BE2C (cell line): ENCODE data around the gene COL25A1.
A peak's percentile ranks its signal among the peaks of the same experiment; 100 is the strongest.

ENCODE experiments used
- DNase-seq: peaks from one replicate; pipeline ENCODE4 v3.0.0-alpha.2; 2020
- H3K27me3 ChIP-seq: fragments of 250-450 bp; sonication (Bioruptor Pico); 2 replicates; pipeline ENCODE4 v1.5.1; 2020; ENCODE audit warnings: mild to moderate bottlenecking
- H3K36me3 ChIP-seq: fragments of 250-450 bp; sonication (Bioruptor Pico); 2 replicates; pipeline ENCODE4 v1.5.1; 2020; ENCODE audit warnings: mild to moderate bottlenecking
- H3K4me1 ChIP-seq: fragments of 250-450 bp; sonication (Bioruptor Pico); 2 replicates; pipeline ENCODE4 v1.5.1; 2020
- H3K4me3 ChIP-seq: 2 replicates; pipeline ENCODE4 v1.5.1; 2011; ENCODE audit warnings: low read depth, low read length
- H3K9me3 ChIP-seq: fragments of 250-450 bp; sonication (Bioruptor Pico); 2 replicates; pipeline ENCODE4 v1.5.1; 2020
- TF ChIP-seq, protein P1 (sequence below): IDR thresholded peaks from 2 replicates; pipeline ENCODE4 v1.5.1; 2012; ENCODE audit warnings: mild to moderate bottlenecking, low read depth, low read length

COL25A1 gene

DNA sequence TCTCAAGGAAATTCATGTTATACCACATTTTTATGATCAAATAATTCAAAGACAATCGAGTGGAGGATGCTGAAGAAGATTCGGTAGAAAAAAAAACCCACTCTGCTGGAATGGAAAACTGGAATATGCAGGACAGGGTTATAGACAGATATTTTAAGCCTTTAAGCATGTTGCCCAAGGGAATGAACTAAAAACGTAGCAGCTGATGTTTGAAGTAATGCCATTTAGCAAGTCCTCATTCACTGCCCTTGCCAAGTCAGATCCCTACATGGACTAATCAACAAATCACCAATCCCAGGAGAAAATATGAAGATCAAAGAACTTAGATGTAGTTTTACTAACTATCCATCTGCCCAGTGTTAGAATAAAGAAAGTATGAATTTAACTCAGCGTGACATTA is 464.0 kb downstream of the COL25A1 start:
- TF ChIP-seq, protein P1, sequence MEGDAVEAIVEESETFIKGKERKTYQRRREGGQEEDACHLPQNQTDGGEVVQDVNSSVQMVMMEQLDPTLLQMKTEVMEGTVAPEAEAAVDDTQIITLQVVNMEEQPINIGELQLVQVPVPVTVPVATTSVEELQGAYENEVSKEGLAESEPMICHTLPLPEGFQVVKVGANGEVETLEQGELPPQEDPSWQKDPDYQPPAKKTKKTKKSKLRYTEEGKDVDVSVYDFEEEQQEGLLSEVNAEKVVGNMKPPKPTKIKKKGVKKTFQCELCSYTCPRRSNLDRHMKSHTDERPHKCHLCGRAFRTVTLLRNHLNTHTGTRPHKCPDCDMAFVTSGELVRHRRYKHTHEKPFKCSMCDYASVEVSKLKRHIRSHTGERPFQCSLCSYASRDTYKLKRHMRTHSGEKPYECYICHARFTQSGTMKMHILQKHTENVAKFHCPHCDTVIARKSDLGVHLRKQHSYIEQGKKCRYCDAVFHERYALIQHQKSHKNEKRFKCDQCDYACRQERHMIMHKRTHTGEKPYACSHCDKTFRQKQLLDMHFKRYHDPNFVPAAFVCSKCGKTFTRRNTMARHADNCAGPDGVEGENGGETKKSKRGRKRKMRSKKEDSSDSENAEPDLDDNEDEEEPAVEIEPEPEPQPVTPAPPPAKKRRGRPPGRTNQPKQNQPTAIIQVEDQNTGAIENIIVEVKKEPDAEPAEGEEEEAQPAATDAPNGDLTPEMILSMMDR: no peak
- Histone ChIP-seq H3K36me3 (no peaks in the 10 kb centered on the region), H3K27me3 (peaks cover 5% of the 10 kb centered on the region), H3K9me3 (no peaks in the 10 kb centered on the region), H3K4me1 (no peaks in the 10 kb centered on the region), H3K4me3 (no peak overlapping the region)
- no peak for DNase-seq

- TF ChIP-seq, protein P1: peak; percentile 65
- no peaks in the 10 kb centered on the region for H3K9me3 ChIP-seq
- H3K27me3 ChIP-seq: peaks cover 11% of the 10 kb centered on the region
- H3K4me3 ChIP-seq: no peak overlapping the region
- no peaks in the 10 kb centered on the region for H3K36me3 ChIP-seq
- H3K4me1 ChIP-seq: no peaks in the 10 kb centered on the region
- DNase-seq: no peak
Measured at GRCh38 chr4:108834835-108835384, 467.5 kb downstream of the COL25A1 start.

DNA sequence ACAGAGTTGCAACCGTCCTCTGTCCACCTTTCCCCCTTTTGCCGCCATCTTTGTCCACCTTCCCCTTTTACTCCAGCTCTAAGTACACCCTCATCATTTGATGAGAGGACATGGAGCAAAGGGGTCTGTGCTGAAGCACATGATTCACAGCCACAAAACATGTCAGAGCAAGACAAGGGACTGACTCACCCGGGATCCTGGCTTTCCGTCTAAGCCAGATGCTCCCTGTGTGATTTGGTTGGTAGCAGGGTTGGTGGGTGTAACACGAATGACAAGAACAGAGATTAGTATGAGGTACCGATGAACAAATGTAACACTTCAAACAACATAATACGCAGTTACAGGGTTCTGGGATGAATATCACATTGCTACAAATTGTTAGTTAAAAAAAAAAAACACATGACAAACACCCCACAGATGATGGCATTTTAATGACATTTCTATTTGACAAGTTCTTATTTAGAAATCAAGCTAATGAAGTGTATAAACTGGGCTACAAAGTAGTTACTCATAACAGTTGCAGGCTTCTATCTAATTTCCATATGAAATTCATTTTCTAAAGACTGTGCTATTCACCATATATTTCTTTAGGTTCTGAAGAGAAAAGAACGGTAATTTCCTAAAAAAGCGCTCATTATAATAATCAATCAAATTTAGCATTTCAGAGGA is 468.2 kb downstream of the COL25A1 start:
- Histone ChIP-seq H3K4me1 (no peaks in the 10 kb centered on the region), H3K36me3 (no peaks in the 10 kb centered on the region), H3K9me3 (no peaks in the 10 kb centered on the region), H3K4me3 (no peak overlapping the region), H3K27me3 (peaks cover 11% of the 10 kb centered on the region)
- TF ChIP-seq, protein P1: no peak
- DNase-seq: no peak

DNA sequence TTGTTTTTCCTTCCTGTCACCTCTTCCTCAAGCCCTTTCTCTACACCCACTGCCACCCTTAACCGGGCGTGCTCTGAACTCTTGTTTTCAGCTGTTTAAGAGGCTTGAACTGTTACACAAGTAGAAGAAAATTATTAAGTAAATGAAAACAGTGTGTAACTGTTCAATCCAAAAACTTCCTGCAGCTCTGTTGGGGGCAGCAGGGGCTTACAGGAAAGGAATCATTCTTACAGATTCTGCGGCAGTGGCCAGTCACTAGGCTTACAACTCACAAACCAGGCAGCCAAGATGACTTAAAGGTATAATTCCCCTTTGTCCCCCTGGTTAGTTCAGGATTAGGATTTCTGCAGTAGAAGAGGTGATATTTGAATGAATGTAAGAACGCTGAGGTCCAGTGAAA is 469.4 kb downstream of the COL25A1 start:
- Histone ChIP-seq H3K4me1 (no peaks in the 10 kb centered on the region), H3K4me3 (no peak overlapping the region), H3K9me3 (no peaks in the 10 kb centered on the region), H3K36me3 (no peaks in the 10 kb centered on the region), H3K27me3 (peaks cover 11% of the 10 kb centered on the region)
- DNase-seq: no peak
- TF ChIP-seq, protein P1: no peak

- Histone ChIP-seq H3K9me3 (no peaks in the 10 kb centered on the region), H3K36me3 (no peaks in the 10 kb centered on the region), H3K4me3 (no peak overlapping the region), H3K27me3 (peaks cover 11% of the 10 kb centered on the region), H3K4me1 (no peaks in the 10 kb centered on the region)
- DNase-seq: no peak
- TF ChIP-seq, protein P1: no peak
Measured at GRCh38 chr4:108831886-108832285, 470.6 kb downstream of the COL25A1 start.

DNA sequence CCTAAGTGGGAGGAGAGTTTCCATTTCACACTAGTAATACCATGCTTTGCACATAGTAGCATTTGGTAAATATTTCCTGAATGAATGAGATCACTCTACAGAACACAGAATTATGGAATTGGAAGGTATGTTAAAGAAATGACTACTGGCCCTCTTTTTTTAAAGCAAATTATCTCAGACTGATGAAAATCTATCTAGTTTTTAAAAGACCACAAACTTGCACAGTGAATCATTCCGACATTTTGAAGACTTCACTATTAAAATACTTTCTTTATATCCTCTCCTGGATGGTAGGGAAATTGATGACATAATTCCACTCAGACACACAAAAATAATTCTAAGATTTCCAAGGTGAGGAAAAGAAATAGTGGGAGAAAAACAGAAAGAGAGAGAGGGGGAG is 471.2 kb downstream of the COL25A1 start:
- H3K27me3 ChIP-seq: peaks cover 11% of the 10 kb centered on the region
- TF ChIP-seq, protein P1: no peak
- H3K4me1 ChIP-seq: no peaks in the 10 kb centered on the region
- no peaks in the 10 kb centered on the region for H3K36me3 ChIP-seq
- no peak for DNase-seq
- H3K9me3 ChIP-seq: no peaks in the 10 kb centered on the region
- H3K4me3 ChIP-seq: no peak overlapping the region
